Daoy (cell line): ENCODE results near the gene AFAP1L1. TPM values are rescaled to one million over a fixed set of nuclear protein-coding genes. Genes with fewer than 3 reads are reported as not detected.
A peak's percentile ranks its signal among the peaks of the same experiment; 100 is the strongest.

ENCODE experiments used
- DNase-seq: peaks from one replicate; pipeline ENCODE4 v3.0.0-alpha.2; 2015; ENCODE audit warnings: low read depth
- total RNA-seq: library from RNA; depleted of rRNA; stranded (reverse); fragments of >200 nt; shearing (Covaris generic); gene quantifications from 2 replicates; pipeline ENCODE4 v1.2.3, GENCODE V29; 2014

The AFAP1L1 gene
- total RNA-seq, 1 experiment from 2014 or later: 11.7 TPM

DNA sequence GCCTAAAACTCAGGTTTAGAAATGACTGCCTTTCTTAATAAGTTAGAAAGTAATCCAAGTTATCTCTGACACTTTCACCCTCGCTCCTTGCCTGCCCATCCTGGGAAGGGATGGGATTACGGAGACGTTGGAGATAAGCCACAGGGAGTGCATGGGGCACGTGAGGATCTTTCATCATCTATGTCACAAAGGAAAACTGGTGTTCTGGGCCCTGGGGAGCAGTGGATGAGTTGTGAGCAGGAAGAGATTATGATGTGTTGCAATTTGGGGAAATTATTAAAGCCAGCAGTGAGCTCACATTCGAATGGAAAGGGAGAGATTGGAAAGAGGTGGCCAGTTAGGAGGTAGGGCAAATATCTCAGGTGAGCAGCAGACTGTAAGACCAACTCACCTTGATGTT lies 12.8 kb downstream of the AFAP1L1 start:
- no peak for DNase-seq

DNA sequence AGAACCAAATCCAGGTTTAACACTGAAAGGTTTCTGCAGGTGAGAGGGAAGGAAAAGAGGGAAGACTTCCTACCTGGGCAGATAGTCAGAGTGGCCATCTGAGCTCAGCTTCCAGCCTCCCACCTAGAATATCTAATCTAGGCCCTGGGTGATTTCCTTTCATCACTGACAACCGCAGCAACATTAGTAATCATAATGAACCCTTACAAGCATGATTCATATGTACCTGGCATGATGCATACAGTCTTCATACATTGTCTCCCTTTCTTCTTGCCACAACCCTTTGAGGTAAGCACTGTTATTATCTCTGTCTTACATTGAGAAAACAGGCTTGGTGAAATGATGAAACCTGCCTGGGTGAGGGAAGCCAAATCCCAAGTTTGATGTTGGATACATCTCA lies 13.5 kb downstream of the AFAP1L1 start:
- no peak for DNase-seq

DNA sequence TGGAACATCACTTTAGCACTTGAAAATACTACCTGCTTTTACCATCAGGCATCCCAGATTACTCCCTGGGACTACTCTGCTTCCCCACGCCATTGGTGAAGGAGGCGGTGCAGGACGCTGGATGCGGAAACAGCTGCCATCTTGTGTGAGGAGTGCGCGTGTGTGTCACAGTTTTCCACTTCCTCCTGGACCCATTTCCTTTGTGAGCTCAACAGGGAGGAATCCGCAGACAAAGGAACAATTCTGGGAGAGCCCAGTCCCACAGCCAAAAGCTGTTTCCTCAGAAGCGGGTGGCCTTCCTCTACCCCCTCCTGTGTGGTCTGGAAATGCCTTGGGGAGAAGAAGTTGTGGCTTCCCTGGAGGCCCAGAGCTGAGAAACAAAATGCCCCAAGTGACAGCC lies 16.8 kb downstream of the AFAP1L1 start:
- no peak for DNase-seq

DNA sequence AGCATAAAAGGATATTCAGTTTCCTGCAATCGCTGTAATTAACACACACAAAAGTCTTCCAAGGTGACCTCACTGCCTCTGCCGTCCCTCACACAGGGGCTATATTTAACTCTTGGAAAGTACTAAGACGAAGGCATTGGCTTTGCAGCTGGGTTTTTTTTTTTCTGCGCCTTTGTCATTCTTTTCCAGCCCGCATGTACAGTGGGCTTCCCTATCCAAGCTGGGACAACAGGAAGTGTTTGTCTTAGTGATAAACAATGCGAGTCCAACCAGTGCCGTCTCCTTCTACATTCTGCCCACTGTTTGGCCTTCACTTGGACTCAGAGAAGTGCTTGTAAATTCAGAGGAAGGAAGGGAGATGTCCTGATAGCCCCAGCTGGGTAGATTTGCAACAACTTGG lies 17.6 kb downstream of the AFAP1L1 start:
- no peak for DNase-seq

DNA sequence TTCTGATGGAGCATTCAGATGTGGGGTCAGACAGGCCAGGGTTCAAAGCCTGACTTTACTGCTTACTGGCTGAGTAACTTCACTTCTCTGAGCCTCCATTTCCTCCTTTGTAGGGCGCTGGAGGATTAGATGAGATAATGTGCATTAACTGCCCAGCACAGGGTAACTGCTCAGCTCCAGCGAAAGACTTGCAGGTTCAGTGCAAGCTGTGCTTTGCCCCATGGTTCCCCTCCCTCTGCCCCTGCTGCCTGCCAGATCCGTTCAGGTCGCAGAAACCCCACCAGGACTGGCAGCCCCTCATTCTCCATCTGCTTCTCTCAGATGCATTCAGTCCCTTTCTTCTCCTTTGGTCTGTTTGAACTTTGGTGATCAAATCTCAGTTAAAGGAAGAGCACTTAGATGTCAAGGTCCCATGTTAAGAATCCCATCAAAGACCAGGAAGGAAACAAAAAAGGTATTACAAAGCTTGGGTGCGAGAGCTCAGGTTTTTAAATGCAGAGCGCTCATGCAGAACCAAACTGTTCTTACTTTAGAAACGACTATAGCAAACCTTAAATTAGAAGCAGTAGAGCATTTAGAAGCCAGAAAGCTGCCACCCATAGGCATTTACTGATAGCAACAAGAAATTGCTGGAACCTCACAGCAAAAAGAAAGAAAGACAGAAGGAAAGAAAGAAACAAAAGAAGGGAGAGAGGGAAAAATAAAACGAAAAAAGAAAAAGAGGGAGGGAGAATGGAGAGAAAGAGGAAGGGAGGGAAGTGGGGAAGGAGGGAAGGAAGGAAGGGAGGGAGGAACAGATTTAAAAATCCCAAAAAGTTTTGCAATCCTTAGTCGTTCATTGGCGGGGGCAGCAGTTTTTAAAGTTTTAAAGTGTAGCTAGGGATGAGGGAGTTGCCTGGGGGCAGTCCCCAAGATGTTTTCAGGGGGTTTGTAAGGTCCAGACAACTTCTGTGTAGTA lies 23.5 kb downstream of the AFAP1L1 start:
- no peak for DNase-seq

DNA sequence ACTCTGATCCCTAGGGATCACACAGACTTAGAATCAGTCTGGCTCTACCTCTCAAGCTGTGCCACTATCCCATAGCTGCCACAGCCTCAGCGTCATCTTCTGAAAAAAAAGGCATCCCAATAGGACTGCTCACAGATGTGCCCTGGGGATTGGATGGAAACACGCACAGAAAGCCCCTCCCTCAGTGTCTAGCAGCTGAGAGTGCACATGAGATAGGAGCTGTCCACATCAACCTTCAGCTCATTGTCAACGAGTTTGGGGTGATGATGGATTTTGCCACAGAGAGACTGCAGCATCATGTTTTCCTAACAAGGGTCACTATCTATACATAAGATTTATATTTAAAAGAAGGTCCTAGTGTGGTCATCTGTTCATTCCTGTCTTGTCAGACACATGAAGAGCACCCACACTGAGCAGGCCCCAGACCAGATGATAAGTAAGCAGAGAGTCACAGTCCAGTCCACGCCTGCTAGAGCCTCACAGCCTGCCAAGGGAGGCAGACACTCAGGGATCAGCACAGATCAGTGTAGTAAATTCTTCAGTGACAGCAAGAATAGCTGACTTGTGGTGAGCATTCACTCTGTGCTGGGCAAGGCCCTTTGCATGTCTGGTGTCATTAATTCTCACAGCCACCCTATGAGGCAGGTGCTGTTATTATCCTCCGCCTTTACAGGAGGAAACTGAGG lies 25.8 kb downstream of the AFAP1L1 start:
- no peak for DNase-seq

DNA sequence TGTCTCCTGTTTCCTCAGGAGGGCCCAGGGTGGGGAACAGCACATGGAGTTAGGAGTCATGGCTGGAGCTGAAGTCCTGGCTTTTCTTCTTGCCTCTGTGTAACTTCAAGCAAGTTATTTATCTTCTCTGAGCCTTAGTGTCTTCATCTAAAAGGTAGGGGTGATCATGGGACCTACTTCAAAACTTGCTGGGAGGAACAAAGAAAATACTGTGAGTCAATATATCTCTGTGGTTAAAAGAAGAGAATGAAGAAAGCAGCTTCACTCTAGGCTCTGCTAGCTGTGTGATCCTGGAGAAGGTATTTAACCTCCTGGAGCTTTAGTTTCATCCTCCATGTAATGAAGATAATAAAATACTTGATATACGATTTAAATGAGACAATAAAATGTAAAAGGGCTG lies 26.5 kb downstream of the AFAP1L1 start:
- DNase-seq: no peak

DNA sequence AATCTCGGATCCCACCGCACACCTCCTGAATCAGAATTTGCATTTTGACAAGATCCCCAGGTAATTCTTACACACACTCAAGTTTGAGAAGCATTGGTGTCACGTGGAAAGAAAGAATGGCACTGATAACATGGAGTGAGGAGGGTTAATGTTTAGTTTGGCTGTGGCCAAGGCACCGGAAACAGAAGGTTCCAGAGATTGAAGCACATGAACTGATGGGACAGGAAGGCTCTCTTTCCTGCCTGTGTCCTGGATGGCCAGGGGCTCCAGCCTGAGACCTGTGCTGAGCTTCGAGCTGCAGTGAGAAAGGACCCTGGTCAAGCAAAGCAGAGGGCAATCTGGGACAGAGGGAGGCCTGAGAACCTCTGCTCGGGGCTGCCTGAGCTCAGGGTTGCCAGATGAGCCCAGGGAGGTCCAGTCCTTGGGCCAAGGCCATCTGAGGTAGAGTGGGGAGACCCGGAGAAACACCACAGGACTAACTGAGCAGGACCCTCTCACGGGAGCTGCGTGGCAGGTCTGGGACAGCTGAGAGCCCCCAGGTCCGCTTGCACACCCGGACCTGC lies 27.3 kb downstream of the AFAP1L1 start:
- DNase-seq: no peak

DNA sequence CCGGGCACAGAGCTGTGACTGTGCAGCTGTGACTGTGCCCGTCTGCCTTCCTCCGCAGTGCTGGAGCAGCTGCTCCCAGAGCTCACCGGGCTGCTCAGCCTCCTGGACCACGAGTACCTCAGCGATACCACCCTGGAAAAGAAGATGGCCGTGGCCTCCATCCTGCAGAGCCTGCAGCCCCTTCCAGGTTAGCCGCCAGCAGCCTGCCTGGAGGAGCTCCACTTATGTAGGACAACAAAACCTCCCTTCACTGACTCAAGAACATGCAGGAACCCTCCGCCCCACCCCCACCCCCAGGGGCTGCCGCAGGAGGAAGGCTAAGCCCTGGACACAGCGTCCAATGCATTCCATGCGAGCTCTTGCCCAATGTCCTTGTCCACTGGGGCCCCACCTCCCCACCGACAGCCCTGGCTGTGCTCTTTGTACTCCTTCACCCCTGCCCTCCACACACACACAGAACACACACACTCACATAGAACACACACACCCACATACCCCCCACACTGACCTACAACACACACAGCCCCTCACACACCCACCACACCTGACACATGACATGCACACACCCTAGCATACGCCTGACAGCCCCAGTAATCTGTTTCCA lies 27.9 kb downstream of the AFAP1L1 start:
- no peak for DNase-seq

DNA sequence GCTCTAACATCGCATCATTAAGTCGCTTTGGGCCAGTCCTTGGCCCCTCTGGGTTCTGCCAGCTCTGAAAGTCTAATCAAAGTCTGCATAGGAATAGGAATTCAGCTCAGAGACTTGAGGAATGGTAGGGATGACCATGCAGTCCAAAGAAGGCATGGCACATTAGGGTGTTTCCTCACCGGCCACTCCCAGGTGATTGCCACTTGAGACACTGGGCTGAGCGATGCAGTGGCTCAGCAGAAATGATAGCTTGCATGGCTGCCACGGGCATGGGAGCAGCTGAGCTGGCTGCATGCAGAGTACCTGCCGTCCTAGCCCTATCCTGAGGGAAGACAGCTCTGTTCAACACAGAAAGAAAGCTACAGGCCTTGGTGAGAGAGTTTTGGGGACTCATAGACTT lies 28.8 kb downstream of the AFAP1L1 start:
- no peak for DNase-seq

DNA sequence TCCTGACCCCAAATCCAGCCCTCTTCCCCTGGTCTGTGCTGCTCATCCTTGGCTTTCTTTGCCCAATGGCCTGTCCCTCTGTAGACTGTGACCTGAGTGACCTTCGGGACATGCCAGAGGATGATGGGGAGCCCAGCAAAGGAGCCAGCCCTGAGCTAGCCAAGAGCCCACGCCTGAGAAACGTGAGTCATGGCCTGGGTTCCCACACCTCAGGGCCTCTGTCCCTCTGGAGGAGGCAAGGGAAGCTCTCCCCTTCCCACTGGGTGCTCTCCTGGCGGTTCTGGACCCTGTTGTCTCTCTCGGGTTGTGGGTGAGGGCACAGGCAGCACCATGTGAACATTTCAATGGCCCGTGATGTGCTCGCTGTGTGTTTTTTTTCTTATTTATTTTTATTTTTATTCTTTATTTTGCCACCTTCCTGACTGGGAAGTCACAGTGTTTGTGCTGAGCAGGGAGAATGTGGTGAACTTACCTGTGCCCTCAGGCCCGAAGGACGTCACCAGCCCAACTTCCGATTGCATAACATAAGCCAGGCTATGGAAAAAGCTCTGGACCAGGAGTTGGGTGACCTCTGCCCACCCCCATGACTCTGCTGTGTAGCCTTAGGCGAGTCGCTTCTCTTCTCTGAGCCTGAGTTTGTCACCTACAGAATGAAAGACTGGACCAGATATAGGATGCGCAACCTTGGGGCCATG lies 29.5 kb downstream of the AFAP1L1 start:
- DNase-seq: no peak

DNA sequence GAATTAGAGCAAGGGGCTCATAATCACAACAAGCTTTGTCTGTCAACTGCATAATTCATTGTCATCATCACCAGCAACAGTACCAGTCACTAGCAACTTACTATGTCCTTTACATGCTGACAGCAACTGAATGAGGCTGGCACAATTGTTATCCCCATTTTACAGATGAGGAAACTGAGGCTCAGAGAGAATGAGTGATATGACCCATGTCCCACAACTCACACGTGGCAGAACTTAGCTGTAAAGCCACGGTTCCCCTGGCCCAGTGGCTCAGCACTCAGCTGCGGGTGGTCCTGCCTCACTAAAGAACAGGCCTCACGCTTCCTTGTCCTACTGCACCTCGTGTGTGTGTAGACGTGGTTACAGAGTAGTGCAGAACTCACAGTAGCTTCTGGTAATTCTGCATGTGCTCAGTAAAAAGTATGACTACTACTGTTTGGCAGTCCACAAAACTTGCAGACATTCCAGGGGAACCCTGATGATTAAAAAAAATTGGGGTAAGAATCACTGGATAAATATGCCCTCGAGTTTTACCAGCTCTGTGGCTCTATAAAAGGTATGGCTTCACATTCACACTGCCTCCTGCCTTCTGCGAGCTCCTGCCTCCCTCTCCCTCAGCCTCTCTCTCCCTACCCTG lies 30.2 kb downstream of the AFAP1L1 start:
- no peak for DNase-seq

DNA sequence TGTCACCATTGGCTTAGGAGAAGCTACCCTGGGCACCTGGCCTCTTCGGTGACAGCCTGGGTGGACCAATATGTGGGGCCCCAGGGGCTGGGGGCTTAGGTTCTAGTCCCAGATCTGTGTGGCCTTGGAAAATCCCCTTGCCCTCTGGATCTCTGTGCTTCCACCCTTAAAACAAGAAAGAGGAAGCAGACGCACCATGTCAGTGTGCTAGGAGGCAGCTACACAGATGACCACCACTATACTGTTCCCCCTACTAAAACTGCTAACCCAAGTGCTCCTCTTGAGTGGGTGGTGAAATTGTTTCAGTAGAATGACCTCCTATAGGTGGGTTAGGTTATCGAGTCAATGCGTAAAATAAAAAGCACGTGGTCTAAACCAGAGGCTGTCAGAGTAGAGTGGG lies 31.0 kb downstream of the AFAP1L1 start:
- no peak for DNase-seq

DNA sequence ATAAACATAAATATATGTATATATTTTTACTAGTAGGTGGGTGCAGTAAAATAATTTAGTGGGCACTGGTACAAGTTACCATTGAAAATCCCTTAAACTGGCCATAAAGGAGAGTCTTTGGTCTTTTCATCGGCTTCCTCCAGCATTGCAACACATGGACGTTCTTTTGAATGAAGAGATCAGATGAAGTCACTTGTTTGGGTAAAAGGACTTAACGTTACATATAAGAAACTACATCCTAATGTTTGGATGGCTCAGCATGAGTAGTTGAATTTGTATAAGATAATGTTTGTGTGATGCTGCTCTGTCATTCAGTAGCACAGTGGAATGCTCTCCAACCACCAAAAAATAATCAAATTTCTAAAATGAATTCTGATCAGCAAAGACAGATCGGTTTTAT lies 31.6 kb downstream of the AFAP1L1 start:
- no peak for DNase-seq

DNA sequence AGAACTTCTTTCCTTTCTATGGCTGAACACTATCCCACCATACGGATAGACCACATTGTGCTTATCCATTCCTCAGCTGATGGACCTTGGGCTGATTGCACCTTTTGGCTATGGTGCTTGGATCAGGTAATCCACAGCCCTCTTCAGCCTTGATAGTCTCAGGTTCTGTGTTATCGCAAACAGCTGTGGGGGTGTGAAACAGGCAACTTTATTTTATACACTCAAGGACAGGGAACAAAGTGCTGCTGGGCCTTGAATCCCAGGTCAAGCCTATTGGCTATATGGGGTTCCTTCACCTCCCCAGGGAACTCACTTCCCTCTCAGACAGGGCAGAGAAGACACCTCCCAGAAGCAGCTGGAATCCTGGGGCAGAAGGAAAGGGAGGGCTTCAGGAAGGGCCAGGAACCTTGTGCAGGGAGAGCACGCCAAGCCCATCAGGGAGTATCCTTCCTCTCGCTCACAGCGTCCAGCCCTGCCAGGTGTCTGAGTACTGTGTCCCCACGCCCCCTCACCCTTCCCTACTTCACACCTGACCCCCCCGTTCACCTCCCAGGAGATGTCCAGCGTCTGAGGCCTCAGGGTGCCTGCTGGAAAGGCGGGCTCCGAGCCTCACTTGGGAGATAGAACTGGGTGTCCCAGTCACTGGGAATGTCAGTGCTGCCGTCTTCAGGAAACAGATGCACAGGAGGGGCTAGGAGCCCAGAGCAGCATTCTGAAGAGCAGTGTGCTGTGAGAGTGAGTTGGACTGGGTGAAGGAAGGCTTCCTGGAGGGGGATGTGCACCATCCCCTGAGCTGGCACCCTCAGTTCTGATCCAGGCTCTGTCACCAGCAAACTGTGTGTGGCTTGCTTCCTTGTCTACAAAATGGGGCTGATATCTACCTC lies 32.8 kb downstream of the AFAP1L1 start:
- DNase-seq: no peak

DNA sequence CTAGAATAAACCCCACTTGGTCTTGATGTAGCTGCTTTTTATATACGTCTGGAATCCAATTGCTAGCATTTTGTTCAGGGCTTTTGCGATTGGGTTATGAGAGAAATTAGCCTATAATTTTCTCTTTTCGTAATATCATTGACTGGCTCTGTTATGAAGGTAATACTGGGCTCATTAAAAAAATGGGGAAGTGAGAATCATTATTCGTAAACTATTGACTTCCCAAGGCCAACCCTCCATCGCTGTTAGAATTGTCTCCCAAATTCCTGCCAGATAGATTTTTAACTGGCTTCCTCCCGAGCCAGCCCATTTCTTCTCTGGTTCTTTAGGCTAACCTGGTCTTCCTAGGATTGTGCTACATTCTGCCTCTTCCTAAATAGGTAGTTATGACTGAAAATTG lies 37.7 kb downstream of the AFAP1L1 start:
- DNase-seq: no peak

DNA sequence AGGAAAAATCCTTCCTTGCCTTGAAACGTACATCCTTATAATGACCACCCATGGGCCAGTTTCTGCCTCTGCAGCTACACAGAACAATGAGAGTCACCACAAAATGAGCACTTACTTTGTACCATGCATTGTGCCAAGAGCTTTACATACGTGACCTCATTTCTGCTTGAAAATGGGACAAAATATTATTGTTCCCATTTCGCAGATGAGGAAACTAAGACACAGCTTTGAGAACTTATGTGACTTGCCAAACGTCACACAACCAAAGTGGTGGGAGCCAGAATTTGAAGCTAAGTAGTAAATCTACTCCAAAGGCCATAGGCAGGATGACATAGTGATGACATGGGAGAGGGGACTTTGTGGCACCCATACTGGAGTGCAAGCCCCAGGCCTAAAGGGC lies 38.8 kb downstream of the AFAP1L1 start:
- no peak for DNase-seq

DNA sequence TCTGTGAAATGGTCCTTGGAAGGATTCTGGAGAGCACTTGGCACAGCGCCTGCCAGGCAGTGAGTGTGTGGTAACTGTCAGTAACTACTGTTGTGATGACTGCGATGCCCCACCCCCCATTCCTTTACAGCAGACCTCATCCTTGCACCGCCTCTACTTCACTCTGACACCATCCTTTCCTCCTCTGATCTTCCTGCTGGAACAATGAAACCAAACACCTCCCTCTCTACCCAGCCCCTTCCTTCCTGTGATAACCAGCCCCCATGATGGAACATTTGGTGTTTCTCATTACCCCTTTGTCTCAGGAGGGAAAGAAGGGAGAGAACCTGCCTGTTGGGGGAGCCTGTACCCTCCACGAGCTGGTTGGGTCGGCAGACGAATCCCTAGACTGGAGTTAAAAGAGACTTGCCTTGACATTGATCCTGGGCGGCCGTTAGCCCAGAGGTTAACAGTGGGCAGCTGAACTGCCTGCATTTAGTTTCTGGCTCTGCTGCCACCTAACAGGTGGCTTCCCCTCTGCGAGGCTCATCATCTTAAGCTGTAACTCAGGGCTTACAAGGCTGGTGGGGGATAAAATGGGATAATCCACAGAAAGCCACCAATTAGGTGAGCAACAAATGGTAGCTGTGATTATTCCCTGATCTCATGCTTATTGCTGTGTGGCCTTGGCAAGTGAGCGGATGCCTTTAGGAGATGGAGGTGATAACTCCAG lies 39.4 kb downstream of the AFAP1L1 start:
- peak; percentile 60 for DNase-seq

DNA sequence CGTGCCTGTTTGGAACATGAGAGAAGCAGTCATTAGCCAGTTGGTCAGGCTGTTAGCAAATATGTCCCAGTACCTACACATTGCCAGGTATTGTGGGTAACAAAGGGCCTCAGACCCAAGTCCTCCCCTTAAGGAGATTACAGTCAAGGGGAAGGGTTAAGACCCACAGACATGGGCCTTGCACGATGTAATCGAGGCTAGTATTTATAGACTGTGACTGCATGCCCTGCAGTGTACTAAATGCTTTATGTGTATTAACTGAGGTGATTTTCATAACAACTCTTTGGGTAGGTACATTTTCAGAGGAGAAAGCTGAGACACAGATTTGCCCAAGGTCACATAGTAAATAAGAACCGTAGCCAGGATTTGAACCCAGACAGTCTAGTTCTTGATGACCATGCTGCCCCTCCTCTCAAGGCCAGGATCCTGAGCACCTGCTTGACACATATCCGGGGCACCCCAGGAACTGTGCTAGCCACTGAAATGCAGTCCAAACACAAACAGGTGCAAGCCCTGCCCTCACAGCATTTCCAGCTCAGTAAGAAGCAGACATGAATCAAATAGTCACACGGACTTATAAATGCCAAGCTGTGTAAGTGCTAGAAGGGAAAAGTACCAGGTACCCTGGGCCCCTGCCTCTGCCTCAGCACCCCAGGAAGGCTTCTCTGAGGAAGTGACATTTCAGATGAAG lies 41.6 kb downstream of the AFAP1L1 start:
- no peak for DNase-seq
